Keratinocyte (primary cell): ENCODE measurements around the gene LILRB5. TPM values are rescaled to one million over a fixed set of nuclear protein-coding genes. Genes with fewer than 3 reads are reported as not detected.
"Not testable (repeated sequence)": the region's sequence is repeated elsewhere in the genome, so short reads cannot be mapped to it uniquely, and the experiment has no call there.

Source experiments
- DNase-seq: peaks from one replicate; pipeline ENCODE4 v3.0.0-alpha.2; 2011; ENCODE audit warnings: low read depth, missing footprints, low spot score
- FAIRE-seq: peaks from 2 replicates; lab custom pipeline; 2011; peaks lifted over from hg19 to GRCh38; lab: Jason Lieb, UNC
- H2AFZ ChIP-seq: 2 replicates; pipeline ENCODE4 v1.6.0; 2012; ENCODE audit warnings: low read length, control low read depth, inconsistent platforms; ENCODE audit not compliant: control insufficient read depth
- H3K27ac ChIP-seq: 2 replicates; pipeline ENCODE4 v1.5.1; 2011; ENCODE audit warnings: low read length; ENCODE audit not compliant: control insufficient read depth, insufficient read depth
- H3K27me3 ChIP-seq: 3 replicates; pipeline ENCODE4 v1.6.0; 2011; ENCODE audit warnings: low read length; ENCODE audit not compliant: control insufficient read depth, insufficient read depth; ENCODE audit errors: extremely low read depth
- H3K36me3 ChIP-seq, 2 experiments: 2 replicates in 1 of 2; 3 replicates in 1 of 2; pipeline ENCODE4 v1.5.1; 2011; ENCODE audit warnings: low read length in 2 of 2, mild to moderate bottlenecking in 1 of 2; ENCODE audit not compliant: control insufficient read depth in 2 of 2, insufficient read depth in 2 of 2; ENCODE audit errors: extremely low read depth in 1 of 2
- H3K4me1 ChIP-seq: 3 replicates; pipeline ENCODE4 v1.5.1; 2011; ENCODE audit warnings: low read length; ENCODE audit not compliant: control insufficient read depth, insufficient read depth; ENCODE audit errors: extremely low read depth
- H3K4me2 ChIP-seq: 3 replicates; pipeline ENCODE4 v1.6.0; 2011; ENCODE audit warnings: low read depth, low read length; ENCODE audit not compliant: control insufficient read depth, insufficient read depth; ENCODE audit errors: extremely low read depth
- H3K4me3 ChIP-seq, 3 experiments: fragments of 200-600 bp in 1 of 3; sonication (generic) in 1 of 3; 2 replicates in 2 of 3; 3 replicates in 1 of 3; pipeline ENCODE4 v1.5.1; 2011 to 2016; ENCODE audit warnings: low read length in 3 of 3, mild to moderate bottlenecking in 3 of 3, control low read depth in 2 of 3, inconsistent platforms in 1 of 3, low read depth in 1 of 3, mixed read lengths in 1 of 3, mixed run types in 1 of 3, moderate library complexity in 1 of 3; ENCODE audit not compliant: control insufficient read depth in 2 of 3, insufficient read depth in 2 of 3; ENCODE audit errors: extremely low read depth in 1 of 3
- H3K79me2 ChIP-seq: 2 replicates; pipeline ENCODE4 v1.6.0; 2012; ENCODE audit warnings: low read length; ENCODE audit not compliant: control insufficient read depth, insufficient read depth
- H3K9ac ChIP-seq: 3 replicates; pipeline ENCODE4 v1.6.0; 2011; ENCODE audit warnings: low read length; ENCODE audit not compliant: control insufficient read depth, insufficient read depth; ENCODE audit errors: extremely low read depth
- H3K9me1 ChIP-seq: 3 replicates; pipeline ENCODE4 v1.6.0; 2011; ENCODE audit warnings: low read length; ENCODE audit not compliant: control insufficient read depth, insufficient read depth; ENCODE audit errors: extremely low read depth
- H3K9me3 ChIP-seq: 2 replicates; pipeline ENCODE4 v1.5.1; 2012; ENCODE audit warnings: low read depth, low read length; ENCODE audit not compliant: control insufficient read depth
- H4K20me1 ChIP-seq: 3 replicates; pipeline ENCODE4 v1.6.0; 2011; ENCODE audit warnings: low read length; ENCODE audit not compliant: control insufficient read depth, insufficient read depth; ENCODE audit errors: extremely low read depth
- dilution Hi-C: fragments of 300-500 bp; cut with MboI; formaldehyde crosslinking; loops from one replicate; pipeline ENCODE4 v1.7.0; 2020; ENCODE audit warnings: low sequenced_read_pairs; ENCODE audit not compliant: extremely low pct_ligation_motif_present
- polyA plus RNA-seq, 5 experiments: library from polyadenylated mRNA; depleted of rRNA in 3 of 5; stranded (reverse) in 3 of 5; stranded (forward) in 1 of 5; unstranded in 1 of 5; fragments of >200 nt; gene quantifications; 1 replicate in 1 of 5; 2 replicates in 3 of 5; 3 replicates in 1 of 5; pipeline versions ENCODE4 v1.2.1 to v1.2.3, GENCODE V29; 2011 to 2012; ENCODE audit warnings: missing spikeins in 2 of 5, low read depth in 1 of 5, low replicate concordance in 1 of 5

LILRB5 gene
- polyA plus RNA-seq, 1 donor (not counting 4 experiments of a cell fraction or from before 2014, with no cell fraction given): not detected

DNA sequence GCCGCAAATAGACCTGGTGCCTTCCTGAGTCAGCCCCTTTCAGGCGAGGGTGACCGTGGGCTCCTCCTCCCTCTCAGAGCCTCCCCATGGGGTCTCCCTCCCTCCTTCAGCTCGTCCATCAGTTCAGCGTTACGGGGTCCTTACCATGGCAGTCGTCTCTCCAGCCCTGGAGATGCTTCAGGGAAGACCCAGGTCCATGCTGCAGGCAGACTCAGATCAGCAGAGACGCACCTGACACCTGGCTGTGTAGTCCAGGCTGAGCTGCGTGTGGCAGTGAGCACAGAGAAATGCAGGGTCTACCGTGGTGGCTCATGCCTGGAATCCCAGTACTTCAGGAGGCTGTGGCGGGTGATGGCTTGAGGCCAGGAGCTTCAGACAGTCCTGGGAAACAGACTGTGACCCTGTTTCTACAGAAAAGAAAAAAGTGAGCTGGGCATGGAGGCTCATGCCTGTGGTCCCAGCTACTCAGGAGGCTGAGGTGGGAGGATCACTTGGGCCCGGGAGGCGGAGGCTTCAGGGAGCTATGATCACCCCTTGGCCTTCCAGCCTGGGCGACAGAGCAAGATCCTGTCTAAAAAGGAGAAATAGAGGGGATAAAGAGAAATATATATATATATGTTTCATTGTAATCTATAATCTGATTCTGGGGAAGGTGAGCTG, 33.7 kb downstream of the LILRB5 start:
- H3K27ac ChIP-seq, H3K36me3 ChIP-seq, H3K9me3 ChIP-seq, H3K4me1 ChIP-seq, H3K4me2 ChIP-seq, dilution Hi-C loops, H3K9me1 ChIP-seq, H3K27me3 ChIP-seq, H4K20me1 ChIP-seq, H2AFZ ChIP-seq, H3K4me3 ChIP-seq, FAIRE-seq, H3K9ac ChIP-seq, H3K79me2 ChIP-seq, DNase-seq: not testable (repeated sequence)

GRCh38 chr19:54222474-54223276, 34.4 kb downstream of the LILRB5 start, which contains the start of gene LILRB3:
LILRB3 (minus strand) TSS chr19:54223007; CDS start chr19:54222976, 31 bp downstream.
- H2AFZ ChIP-seq: not testable (repeated sequence)

DNA sequence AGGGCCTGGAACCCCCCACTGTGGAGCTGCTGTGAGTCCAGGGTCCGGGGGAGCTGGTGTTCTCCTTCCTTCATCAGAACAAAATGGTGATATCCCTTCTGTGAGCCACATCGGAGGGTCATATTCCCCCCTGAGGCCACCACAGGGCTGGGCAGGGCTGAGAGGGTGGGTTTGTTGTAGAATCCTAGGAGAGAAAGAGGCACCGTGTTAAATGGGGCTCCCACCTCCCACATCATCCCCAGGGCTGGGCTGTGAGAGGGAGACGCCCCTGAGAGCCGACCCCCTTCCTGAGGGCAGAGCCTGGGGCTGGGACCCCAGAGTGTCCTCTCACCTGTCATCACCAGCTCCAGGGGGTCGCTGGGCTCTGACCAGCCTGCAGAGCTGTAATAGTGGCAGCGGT, 35.1 kb downstream of the LILRB5 start:
- H2AFZ ChIP-seq, H3K79me2 ChIP-seq, H3K9me3 ChIP-seq, H4K20me1 ChIP-seq, H3K9me1 ChIP-seq, dilution Hi-C loops, H3K9ac ChIP-seq, H3K4me1 ChIP-seq, H3K27me3 ChIP-seq, H3K4me3 ChIP-seq, DNase-seq, H3K4me2 ChIP-seq, H3K36me3 ChIP-seq, FAIRE-seq, H3K27ac ChIP-seq: not testable (repeated sequence)

More at GRCh38 chr19:54222474-54223276, 34.4 kb downstream of the LILRB5 start, which contains the start of gene LILRB3:
- H3K27ac ChIP-seq, DNase-seq, H3K4me3 ChIP-seq, H3K4me1 ChIP-seq, H3K27me3 ChIP-seq, H3K9ac ChIP-seq, H3K4me2 ChIP-seq, H4K20me1 ChIP-seq, H3K79me2 ChIP-seq, dilution Hi-C loops, FAIRE-seq, H3K9me1 ChIP-seq, H3K9me3 ChIP-seq, H3K36me3 ChIP-seq: not testable (repeated sequence)

GRCh38 chr19:54219702-54220101, 37.4 kb downstream of the LILRB5 start:
- H3K9me3 ChIP-seq, H3K27me3 ChIP-seq, H3K4me3 ChIP-seq, H3K9me1 ChIP-seq, H3K79me2 ChIP-seq, H4K20me1 ChIP-seq, H3K27ac ChIP-seq, FAIRE-seq, H2AFZ ChIP-seq, H3K9ac ChIP-seq, dilution Hi-C loops, H3K4me2 ChIP-seq, DNase-seq, H3K4me1 ChIP-seq, H3K36me3 ChIP-seq: not testable (repeated sequence)
